IMR-90 (cell line): Measurements from ENCODE around the gene NLRC3.

Source experiments
- CEBPB ChIP-seq: IDR thresholded peaks from 2 replicates; pipeline ENCODE4 v1.6.1; 2012; ENCODE audit warnings: low read depth, low read length, improper control_type of control experiment
- POLR2A ChIP-seq: IDR thresholded peaks from 2 replicates; pipeline ENCODE4 v1.6.1; 2012; ENCODE audit warnings: mild to moderate bottlenecking, low read depth, low read length
- RFX5 ChIP-seq: IDR thresholded peaks from 2 replicates; pipeline ENCODE4 v1.8.0; 2012; ENCODE audit warnings: low read depth, mild to moderate bottlenecking, low read length, moderate library complexity
- TF ChIP-seq, protein P1 (sequence below): conservative IDR thresholded peaks from 2 replicates; pipeline ENCODE4 v1.5.1; 2012; ENCODE audit warnings: mild to moderate bottlenecking, low read depth, low read length, improper control_type of control experiment

GRCh38 chr16:3541527-3542155 lies 35.6 kb downstream of the NLRC3 start:
- TF ChIP-seq POLR2A: no peak
- TF ChIP-seq, protein P1, sequence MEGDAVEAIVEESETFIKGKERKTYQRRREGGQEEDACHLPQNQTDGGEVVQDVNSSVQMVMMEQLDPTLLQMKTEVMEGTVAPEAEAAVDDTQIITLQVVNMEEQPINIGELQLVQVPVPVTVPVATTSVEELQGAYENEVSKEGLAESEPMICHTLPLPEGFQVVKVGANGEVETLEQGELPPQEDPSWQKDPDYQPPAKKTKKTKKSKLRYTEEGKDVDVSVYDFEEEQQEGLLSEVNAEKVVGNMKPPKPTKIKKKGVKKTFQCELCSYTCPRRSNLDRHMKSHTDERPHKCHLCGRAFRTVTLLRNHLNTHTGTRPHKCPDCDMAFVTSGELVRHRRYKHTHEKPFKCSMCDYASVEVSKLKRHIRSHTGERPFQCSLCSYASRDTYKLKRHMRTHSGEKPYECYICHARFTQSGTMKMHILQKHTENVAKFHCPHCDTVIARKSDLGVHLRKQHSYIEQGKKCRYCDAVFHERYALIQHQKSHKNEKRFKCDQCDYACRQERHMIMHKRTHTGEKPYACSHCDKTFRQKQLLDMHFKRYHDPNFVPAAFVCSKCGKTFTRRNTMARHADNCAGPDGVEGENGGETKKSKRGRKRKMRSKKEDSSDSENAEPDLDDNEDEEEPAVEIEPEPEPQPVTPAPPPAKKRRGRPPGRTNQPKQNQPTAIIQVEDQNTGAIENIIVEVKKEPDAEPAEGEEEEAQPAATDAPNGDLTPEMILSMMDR: no peak
- TF ChIP-seq RFX5: no peak
- TF ChIP-seq CEBPB: no peak
